Testis (tissue), 2 donors: Measurements from ENCODE around the gene ZNF500.

ENCODE experiments used
- CTCF ChIP-seq, 3 experiments: fragments of 450-650 bp in 2 of 3; fragments of 200-600 bp in 1 of 3; sonication (generic) in 1 of 3; IDR thresholded peaks; one replicate each; pipeline ENCODE4 v1.5.1; 2016 to 2019; ENCODE audit warnings: antibody characterized with exemption in 3 of 3, mild to moderate bottlenecking in 2 of 3, moderate library complexity in 1 of 3
- POLR2A ChIP-seq: fragments of 450-650 bp; IDR thresholded peaks from one replicate; pipeline ENCODE4 v1.6.1; 2017; ENCODE audit warnings: antibody characterized with exemption, mild to moderate bottlenecking, moderate library complexity

DNA sequence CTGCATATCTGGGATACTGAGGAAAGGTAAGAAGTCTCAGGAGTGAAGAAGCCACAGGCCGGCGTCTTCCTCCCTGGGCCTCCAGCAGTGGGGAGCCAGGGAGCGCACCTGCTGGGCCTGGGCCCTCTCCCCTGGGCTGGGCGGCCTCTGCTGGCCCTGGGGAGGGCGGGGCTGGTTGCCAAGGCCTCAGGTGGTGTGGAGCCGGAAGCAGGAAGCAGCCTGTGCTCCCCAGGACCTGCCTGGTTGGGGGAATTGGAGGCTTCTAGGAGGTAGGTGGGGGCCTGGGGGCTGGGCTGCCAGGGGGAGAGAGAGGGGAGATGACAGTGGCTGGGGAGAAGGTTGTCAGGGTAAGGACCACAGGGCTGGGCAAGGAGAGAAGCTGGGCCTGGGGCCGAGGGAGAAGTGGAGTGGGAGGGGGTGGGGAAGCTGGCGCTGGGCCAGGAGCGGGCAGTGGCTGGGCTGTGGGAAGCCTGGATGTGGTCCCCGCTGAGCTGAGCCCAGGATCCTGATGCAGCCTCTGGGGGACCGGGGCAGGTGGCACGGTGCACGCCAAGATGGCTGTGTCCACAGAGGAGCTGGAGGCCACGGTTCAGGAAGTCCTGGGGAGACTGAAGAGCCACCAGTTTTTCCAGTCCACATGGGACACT lies 28.3 kb upstream of the ZNF500 start, which contains the start of gene SMIM22:
- TF ChIP-seq CTCF (IDR thresholded peaks at IDR 0.05) (no peak), POLR2A (no peak)
